Measurements from ENCODE around the gene TBX10. TPM values are rescaled to one million over a fixed set of nuclear protein-coding genes. Genes with fewer than 3 reads are reported as not detected.
A peak's percentile ranks its signal among the peaks of the same experiment; 100 is the strongest.
"Not testable (repeated sequence)": the region's sequence is repeated elsewhere in the genome, so short reads cannot be mapped to it uniquely, and the experiment has no call there.

TBX10 gene
- total RNA-seq, 6 donors from 2014 or later = not detected

DNA sequence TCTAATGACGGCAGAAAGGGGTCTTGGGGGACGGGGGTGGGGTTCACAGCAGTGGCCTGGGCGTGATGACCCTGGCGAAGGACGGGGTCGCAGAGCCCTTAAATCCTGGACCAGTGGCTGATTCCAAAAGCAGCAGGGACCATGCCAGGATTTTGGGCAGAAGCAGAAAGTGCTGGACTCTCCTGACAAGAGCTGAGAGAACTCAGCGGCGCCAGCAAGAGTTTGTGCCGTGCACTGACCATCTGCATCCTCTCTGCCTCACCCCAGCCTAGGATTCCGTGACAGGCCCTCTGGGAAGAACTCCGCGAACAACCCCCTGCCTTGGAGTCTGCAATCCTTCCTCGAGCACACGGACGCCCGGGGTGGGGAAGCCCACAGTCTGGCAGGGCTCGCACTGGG lies 33.5 kb downstream of the TBX10 start:
- Histone ChIP-seq H3K27me3 (no peaks in the 10 kb centered on the region), H3K4me3 (peak overlapping the region; percentile 86 to 100 (median 92)), H3K9me3 (no peaks in the 10 kb centered on the region), H3K27ac (peak overlapping the region; percentile 80 to 91 (median 88)), H3K4me1 (peaks cover 14 to 24% (median 20%) of the 10 kb centered on the region in 4 donors), H3K36me3 (peaks cover 16 to 28% (median 22%) of the 10 kb centered on the region in 4 donors)
- peak in 1 of 2 donors; percentile 2 for TF ChIP-seq POLR2AphosphoS5 (IDR thresholded peaks at IDR 0.05)
- TF ChIP-seq, protein P1, sequence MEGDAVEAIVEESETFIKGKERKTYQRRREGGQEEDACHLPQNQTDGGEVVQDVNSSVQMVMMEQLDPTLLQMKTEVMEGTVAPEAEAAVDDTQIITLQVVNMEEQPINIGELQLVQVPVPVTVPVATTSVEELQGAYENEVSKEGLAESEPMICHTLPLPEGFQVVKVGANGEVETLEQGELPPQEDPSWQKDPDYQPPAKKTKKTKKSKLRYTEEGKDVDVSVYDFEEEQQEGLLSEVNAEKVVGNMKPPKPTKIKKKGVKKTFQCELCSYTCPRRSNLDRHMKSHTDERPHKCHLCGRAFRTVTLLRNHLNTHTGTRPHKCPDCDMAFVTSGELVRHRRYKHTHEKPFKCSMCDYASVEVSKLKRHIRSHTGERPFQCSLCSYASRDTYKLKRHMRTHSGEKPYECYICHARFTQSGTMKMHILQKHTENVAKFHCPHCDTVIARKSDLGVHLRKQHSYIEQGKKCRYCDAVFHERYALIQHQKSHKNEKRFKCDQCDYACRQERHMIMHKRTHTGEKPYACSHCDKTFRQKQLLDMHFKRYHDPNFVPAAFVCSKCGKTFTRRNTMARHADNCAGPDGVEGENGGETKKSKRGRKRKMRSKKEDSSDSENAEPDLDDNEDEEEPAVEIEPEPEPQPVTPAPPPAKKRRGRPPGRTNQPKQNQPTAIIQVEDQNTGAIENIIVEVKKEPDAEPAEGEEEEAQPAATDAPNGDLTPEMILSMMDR (IDR thresholded peaks at IDR 0.05) = no peak
- DNase-seq (no peak), ATAC-seq (ENCODE audit: low FRiP score in 2 of 2) (peak; percentile 36 to 66)
- WGBS, 2 donors = 37 to 69% methylated on average over 7 to 13 of the region's 17 CpGs

DNA sequence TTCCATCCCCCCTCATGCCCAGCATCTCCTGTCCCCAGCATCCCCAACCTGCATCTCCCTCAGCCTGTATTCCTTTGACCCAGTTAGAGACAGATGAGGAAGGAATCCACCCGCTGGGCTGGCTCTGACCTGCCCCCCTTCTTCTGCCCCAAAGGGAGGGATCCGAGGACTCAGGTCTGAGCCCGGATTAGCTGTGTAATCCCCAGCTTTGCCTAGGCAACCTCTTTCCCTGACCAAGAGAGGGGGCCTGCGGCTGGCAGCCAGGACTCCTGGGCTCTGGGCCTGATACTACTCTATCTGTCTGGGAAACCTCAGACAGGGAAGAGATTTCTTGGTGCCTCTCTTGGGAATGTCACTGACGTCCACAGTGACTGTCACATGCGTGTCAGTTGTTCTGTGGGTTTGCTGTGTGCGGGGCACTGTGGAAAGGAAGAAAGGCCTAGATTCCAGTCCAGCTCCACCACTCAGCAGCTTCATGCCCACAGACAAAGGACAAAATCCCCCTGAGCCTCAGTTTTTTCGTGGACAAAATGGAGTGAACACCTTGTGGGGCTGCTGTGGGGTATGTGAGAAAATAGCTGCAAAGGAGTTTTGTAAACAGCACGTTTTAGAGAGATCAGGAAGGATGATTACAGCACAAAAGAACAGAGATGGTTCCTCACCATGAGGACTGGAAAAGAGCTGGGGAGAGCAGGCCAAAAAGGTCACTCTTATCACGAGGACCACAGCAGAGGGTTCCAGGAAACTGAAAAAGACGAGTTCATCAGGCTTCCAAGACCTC lies 34.1 kb downstream of the TBX10 start:
- Histone ChIP-seq H3K27me3 (no peaks in the 10 kb centered on the region), H3K36me3 (peaks cover 9 to 21% (median 15%) of the 10 kb centered on the region in 4 donors), H3K27ac (peak overlapping the region; percentile 80 to 91 (median 88)), H3K4me1 (peaks cover 14 to 24% (median 20%) of the 10 kb centered on the region in 4 donors), H3K4me3 (no peak overlapping the region), H3K9me3 (no peaks in the 10 kb centered on the region)
- WGBS, 2 donors = 67 to 71% methylated on average over 7 to 11 of the region's 11 CpGs
- TF ChIP-seq, protein P1 (IDR thresholded peaks at IDR 0.05) = no peak
- TF ChIP-seq POLR2AphosphoS5 (IDR thresholded peaks at IDR 0.05) (no peak), POLR2A (IDR thresholded peaks at IDR 0.05) (no peak), EP300 (IDR thresholded peaks at IDR 0.05) (no peak)
- DNase-seq = no peak
- ATAC-seq (ENCODE audit: low FRiP score in 2 of 2) = no peak

DNA sequence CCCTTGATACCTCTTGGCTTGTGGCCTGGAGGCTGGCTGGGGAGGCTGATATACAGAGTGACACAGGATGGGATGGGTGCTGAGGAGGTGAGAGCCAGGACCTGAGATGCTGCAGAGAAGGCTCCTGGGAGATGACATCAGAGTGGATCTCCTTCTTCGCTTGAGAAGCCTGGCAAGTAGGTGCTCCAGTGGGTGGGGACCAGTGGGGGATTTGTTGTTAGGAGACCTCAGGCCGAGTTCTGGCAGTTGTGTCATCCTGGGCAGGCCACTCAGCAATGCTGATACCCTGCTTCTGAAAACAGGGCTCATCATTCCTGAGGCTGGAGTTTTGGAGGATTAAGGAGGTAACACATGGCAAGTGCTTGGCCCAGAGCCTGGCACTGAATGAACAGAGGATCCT lies 34.7 kb downstream of the TBX10 start:
- WGBS, 2 donors = 85% methylated on average over 2 of the region's 2 CpGs

DNA sequence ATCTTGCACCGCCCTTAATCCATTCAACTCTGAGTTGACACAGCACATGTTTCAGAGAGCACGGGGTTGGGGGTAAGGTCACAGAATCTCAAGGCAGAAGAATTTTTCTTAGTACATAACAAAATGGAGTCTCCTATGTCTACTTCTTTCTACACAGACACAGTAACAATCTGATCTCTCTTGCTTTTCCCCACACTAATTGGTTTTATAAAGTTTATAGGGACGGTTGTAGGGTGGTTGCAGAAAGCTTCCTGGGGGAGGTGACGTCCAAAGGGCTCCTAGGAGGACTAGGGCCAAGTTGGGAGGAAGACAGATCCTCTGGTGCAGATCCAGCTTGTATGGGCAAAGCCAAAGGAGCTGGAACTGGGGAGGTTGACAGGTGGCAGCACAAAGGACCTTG lies 35.4 kb downstream of the TBX10 start:
- not testable (repeated sequence) for DNase-seq; H3K9me3 ChIP-seq; H3K27ac ChIP-seq; ATAC-seq (ENCODE audit: low FRiP score in 2 of 2); H3K4me3 ChIP-seq; H3K36me3 ChIP-seq; H3K27me3 ChIP-seq
- WGBS, 2 donors = 70 to 74% methylated on average over 2 of the region's 4 CpGs
- peaks cover 14 to 24% (median 20%) of the 10 kb centered on the region in 4 donors for H3K4me1 ChIP-seq

More for the DNA sequence above, 34.7 kb downstream of the TBX10 start:
- Histone ChIP-seq H3K9me3 (no peaks in the 10 kb centered on the region), H3K4me3 (no peak overlapping the region), H3K4me1 (peaks cover 14 to 24% (median 20%) of the 10 kb centered on the region in 4 donors), H3K27me3 (no peaks in the 10 kb centered on the region), H3K27ac (peak overlapping the region in 2 of 4 donors; percentile 90 to 91), H3K36me3 (peaks cover 5 to 15% (median 10%) of the 10 kb centered on the region in 4 donors)
- ATAC-seq (ENCODE audit: low FRiP score in 2 of 2) (no peak), DNase-seq (no peak)
- TF ChIP-seq EP300 (IDR thresholded peaks at IDR 0.05) (no peak), POLR2A (IDR thresholded peaks at IDR 0.05) (no peak), POLR2AphosphoS5 (IDR thresholded peaks at IDR 0.05) (no peak)
- TF ChIP-seq, protein P1 (IDR thresholded peaks at IDR 0.05) = no peak

DNA sequence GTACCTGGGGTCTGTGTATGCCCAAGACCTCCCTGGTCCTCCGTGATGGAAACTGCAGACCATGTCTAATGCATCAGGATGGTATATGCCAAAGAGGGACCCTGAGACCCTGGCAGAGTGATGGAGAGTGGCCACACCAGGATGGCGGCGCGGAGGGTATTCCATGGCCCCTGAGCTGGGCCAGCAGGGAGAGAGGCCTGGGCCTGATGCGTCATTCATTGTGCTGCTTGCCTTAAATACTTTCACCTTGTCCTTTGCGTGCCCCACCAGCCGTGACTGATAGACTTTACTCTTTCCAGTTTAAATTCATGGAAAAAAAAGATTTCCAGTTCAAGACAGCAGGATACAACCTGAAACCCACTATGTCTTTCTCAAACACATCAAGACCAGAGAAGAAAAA lies 38.5 kb downstream of the TBX10 start:
- 91 to 94% methylated on average over 6 to 7 of the region's 7 CpGs for WGBS, 2 donors
- Histone ChIP-seq H3K9me3 (no peaks in the 10 kb centered on the region), H3K27ac (no peak overlapping the region), H3K36me3 (no peaks in the 10 kb centered on the region), H3K4me1 (peaks cover 2 to 7% (median 3%) of the 10 kb centered on the region in 4 donors), H3K4me3 (no peak overlapping the region), H3K27me3 (no peaks in the 10 kb centered on the region)
- TF ChIP-seq EP300 (IDR thresholded peaks at IDR 0.05) (no peak), POLR2A (IDR thresholded peaks at IDR 0.05) (no peak), POLR2AphosphoS5 (IDR thresholded peaks at IDR 0.05) (no peak)
- TF ChIP-seq, protein P1 (IDR thresholded peaks at IDR 0.05) = no peak
- DNase-seq (no peak), ATAC-seq (ENCODE audit: low FRiP score in 2 of 2) (no peak)

Measured in upper lobe of left lung (tissue), 6 donors.